PFSK-1 (cell line): ENCODE measurements around the gene KANSL2.

Experiments
- FOXP2 ChIP-seq: optimal IDR thresholded peaks from 2 replicates; pipeline ENCODE3; 2011; ENCODE audit warnings: borderline replicate concordance, control low read depth, inconsistent platforms; ENCODE audit not compliant: insufficient read depth; ENCODE audit errors: extremely low read length, extremely low read depth
- POLR2AphosphoS5 ChIP-seq: IDR thresholded peaks from 2 replicates; pipeline ENCODE4 v1.6.1; 2012; ENCODE audit warnings: low read depth, mild to moderate bottlenecking, control low read depth, low read length, moderate library complexity
- SIN3A ChIP-seq: IDR thresholded peaks from 2 replicates; pipeline ENCODE4 v1.6.1; 2012; ENCODE audit warnings: mild to moderate bottlenecking, low read length, moderate library complexity, borderline replicate concordance; ENCODE audit not compliant: insufficient read depth
- TAF1 ChIP-seq: IDR thresholded peaks from 2 replicates; pipeline ENCODE4 v1.6.1; 2012; ENCODE audit warnings: low read length, control low read depth, borderline replicate concordance; ENCODE audit not compliant: insufficient read depth
- TF ChIP-seq, protein P1 (sequence below), 2 experiments: IDR thresholded peaks; 2 replicates each; pipeline versions ENCODE4 v1.6.1 to v1.8.0; 2011 to 2012; ENCODE audit warnings: low read depth in 2 of 2, low read length in 2 of 2, control low read depth in 1 of 2, inconsistent platforms in 1 of 2, mild to moderate bottlenecking in 1 of 2, moderate library complexity in 1 of 2; ENCODE audit not compliant: insufficient read depth in 1 of 2

KANSL2 gene

DNA sequence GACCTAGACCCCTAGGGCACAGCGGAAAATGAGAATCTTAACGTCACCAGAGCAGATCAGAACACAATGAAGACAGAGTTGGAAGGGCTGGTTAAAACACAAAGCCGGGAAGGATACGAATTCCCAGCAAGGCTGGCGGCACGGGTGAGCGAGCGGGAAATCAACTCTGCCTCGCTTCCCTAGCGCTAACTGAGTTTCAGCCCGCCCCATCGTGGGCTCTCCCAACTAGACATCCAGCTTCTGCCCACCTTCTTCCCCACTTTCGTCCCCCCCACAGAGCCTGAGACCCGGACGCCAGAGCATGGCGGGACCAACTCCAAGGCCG is 34.1 kb upstream of the KANSL2 start:
- TF ChIP-seq TAF1 (0 out of 2 replicates have a peak, but pooled peaks have one; percentile 10), FOXP2 (no peak)

DNA sequence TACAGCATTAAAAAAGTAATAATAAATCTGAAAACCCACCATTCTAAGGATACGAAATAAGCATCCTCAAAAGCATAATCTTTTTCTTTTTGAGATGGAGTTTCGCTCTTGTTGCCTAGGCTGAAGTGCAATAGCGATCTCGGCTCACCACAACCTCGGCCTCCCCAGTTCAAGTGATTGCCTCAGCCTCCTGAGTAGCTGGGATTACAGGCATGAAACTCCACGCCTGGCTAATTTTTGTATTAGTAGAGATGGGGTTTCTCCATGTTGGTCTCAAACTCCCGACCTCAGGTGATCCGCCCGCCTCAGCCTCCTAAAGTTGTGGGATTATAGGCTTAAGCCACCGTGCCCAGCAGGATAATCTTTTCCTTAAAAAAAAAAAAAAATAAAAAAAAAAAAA is 30.2 kb upstream of the KANSL2 start:
- TF ChIP-seq, protein P1, sequence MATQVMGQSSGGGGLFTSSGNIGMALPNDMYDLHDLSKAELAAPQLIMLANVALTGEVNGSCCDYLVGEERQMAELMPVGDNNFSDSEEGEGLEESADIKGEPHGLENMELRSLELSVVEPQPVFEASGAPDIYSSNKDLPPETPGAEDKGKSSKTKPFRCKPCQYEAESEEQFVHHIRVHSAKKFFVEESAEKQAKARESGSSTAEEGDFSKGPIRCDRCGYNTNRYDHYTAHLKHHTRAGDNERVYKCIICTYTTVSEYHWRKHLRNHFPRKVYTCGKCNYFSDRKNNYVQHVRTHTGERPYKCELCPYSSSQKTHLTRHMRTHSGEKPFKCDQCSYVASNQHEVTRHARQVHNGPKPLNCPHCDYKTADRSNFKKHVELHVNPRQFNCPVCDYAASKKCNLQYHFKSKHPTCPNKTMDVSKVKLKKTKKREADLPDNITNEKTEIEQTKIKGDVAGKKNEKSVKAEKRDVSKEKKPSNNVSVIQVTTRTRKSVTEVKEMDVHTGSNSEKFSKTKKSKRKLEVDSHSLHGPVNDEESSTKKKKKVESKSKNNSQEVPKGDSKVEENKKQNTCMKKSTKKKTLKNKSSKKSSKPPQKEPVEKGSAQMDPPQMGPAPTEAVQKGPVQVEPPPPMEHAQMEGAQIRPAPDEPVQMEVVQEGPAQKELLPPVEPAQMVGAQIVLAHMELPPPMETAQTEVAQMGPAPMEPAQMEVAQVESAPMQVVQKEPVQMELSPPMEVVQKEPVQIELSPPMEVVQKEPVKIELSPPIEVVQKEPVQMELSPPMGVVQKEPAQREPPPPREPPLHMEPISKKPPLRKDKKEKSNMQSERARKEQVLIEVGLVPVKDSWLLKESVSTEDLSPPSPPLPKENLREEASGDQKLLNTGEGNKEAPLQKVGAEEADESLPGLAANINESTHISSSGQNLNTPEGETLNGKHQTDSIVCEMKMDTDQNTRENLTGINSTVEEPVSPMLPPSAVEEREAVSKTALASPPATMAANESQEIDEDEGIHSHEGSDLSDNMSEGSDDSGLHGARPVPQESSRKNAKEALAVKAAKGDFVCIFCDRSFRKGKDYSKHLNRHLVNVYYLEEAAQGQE (IDR thresholded peaks at IDR 0.05; ENCODE audit: insufficient read depth in 1 of 2, low read depth in 2 of 2, low read length in 2 of 2), result no peak
- no peak for TF ChIP-seq SIN3A
- TF ChIP-seq POLR2AphosphoS5, result no peak
- no peak for TF ChIP-seq TAF1
- TF ChIP-seq FOXP2, result no peak

DNA sequence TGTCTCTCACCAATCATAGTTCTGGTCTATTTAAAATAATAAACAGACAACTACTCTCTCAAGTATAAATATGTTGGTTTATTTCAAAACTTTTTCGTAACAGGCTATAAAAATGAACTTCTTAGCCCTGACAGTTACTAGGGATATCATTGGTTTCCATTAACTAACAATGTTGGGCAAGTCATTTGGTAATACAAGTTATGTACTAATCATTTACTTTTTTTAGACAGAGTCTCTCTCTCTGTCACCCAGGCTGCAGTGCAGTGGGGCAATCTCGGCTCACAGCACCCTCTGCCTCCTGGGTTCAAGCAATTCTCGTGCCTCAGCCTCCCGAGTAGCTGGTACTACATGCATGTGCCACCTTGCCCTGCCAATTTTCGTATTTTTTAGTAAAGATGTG is 14.6 kb upstream of the KANSL2 start:
- TF ChIP-seq SIN3A, result no peak
- TF ChIP-seq POLR2AphosphoS5, result no peak
- TF ChIP-seq FOXP2, result no peak
- TF ChIP-seq, protein P1 (IDR thresholded peaks at IDR 0.05; ENCODE audit: insufficient read depth in 1 of 2, low read depth in 2 of 2, low read length in 2 of 2), result no peak
- no peak for TF ChIP-seq TAF1

DNA sequence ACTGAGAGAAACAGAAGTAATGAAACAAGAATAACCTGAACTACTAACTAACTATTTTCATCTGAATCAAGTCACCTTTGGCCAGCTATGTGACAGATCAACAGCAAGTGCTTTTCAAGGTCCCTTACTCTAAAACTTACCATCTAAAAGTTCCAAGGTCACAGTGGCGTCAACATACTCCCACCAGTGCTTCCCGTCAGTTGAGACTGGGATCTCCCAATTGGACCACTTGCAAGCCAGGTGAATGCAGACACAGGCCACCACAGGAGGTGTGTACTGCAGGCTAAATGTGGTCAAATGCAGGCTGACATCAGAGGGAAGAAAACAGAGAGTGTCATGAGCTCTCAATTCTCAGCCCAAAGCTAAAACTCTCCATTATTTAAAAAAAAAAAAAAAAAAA is 13.8 kb upstream of the KANSL2 start:
- TF ChIP-seq POLR2AphosphoS5 (no peak), SIN3A (no peak), TAF1 (no peak), FOXP2 (no peak)
- TF ChIP-seq, protein P1 (IDR thresholded peaks at IDR 0.05; ENCODE audit: insufficient read depth in 1 of 2, low read depth in 2 of 2, low read length in 2 of 2), result no peak

DNA sequence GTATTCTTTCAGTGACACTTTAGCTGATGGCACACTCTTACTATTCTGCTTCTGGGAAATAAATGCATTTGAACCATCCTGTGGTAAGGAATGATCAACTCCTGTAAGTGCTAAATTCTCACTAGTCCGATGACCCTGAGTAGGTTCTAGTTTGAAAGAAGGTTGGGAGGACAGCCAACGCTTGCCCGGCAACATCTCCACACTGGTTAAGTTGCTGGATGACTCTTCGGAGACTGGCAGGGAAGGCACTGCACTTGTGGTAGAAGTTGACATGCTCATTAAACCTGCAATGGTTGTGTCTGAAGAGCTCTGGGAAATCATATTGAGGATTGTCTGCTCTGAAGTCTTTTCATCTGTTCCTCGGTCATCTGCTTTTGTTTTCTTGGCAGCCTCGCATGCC is 12.0 kb upstream of the KANSL2 start:
- no peak for TF ChIP-seq POLR2AphosphoS5
- TF ChIP-seq, protein P1 (IDR thresholded peaks at IDR 0.05; ENCODE audit: insufficient read depth in 1 of 2, low read depth in 2 of 2, low read length in 2 of 2), result no peak
- no peak for TF ChIP-seq SIN3A
- no peak for TF ChIP-seq FOXP2
- no peak for TF ChIP-seq TAF1
